Trophoblast cell (in vitro differentiated cells and primary cell): ENCODE measurements around the gene NDST4.

ENCODE experiments used
- DNase-seq, 2 donors: peaks; one replicate each; pipeline ENCODE4 v3.0.0-alpha.2; 2016
- H2AFZ ChIP-seq: 2 replicates; pipeline ENCODE4 v1.6.1; 2013; ENCODE audit warnings: low read length, moderate library complexity, mild to moderate bottlenecking; ENCODE audit not compliant: insufficient read depth, poor library complexity
- H2AK5ac ChIP-seq: 2 replicates; pipeline ENCODE4 v1.6.1; 2013; ENCODE audit warnings: mild to moderate bottlenecking, low read length
- H2BK120ac ChIP-seq: 2 replicates; pipeline ENCODE4 v1.6.1; 2013; ENCODE audit warnings: low read length, mild to moderate bottlenecking, moderate library complexity; ENCODE audit not compliant: insufficient read depth, poor library complexity
- H2BK12ac ChIP-seq: 2 replicates; pipeline ENCODE4 v1.6.1; 2013; ENCODE audit warnings: mild to moderate bottlenecking, low read length, moderate library complexity
- H2BK5ac ChIP-seq: 2 replicates; pipeline ENCODE4 v1.6.1; 2013; ENCODE audit warnings: low read length, low read depth, moderate library complexity, mild to moderate bottlenecking; ENCODE audit not compliant: poor library complexity
- H3K14ac ChIP-seq: 2 replicates; pipeline ENCODE4 v1.6.1; 2013; ENCODE audit warnings: mild to moderate bottlenecking, low read length
- H3K18ac ChIP-seq: 2 replicates; pipeline ENCODE4 v1.6.1; 2013; ENCODE audit warnings: mild to moderate bottlenecking, low read length
- H3K23ac ChIP-seq: 2 replicates; pipeline ENCODE4 v1.6.1; 2013; ENCODE audit warnings: low read length
- H3K27ac ChIP-seq: 2 replicates; pipeline ENCODE4 v1.5.1; 2013; ENCODE audit warnings: low read depth, mild to moderate bottlenecking, inconsistent platforms, low read length, moderate library complexity
- H3K27me3 ChIP-seq: 2 replicates; pipeline ENCODE4 v1.6.1; 2013; ENCODE audit warnings: inconsistent platforms, mild to moderate bottlenecking, low read length, moderate library complexity; ENCODE audit not compliant: insufficient read depth
- H3K36me3 ChIP-seq, 2 experiments: 1 replicate in 1 of 2; 2 replicates in 1 of 2; pipeline ENCODE4 v1.6.1; 2013; ENCODE audit warnings: low read length in 2 of 2, mild to moderate bottlenecking in 2 of 2, moderate library complexity in 1 of 2; ENCODE audit not compliant: insufficient read depth in 2 of 2, control insufficient read depth in 1 of 2
- H3K4ac ChIP-seq: 2 replicates; pipeline ENCODE4 v1.6.1; 2013; ENCODE audit warnings: low read depth, mild to moderate bottlenecking, low read length, moderate library complexity
- H3K4me1 ChIP-seq, 2 experiments: 1 replicate in 1 of 2; 2 replicates in 1 of 2; pipeline ENCODE4 v1.6.1; 2013; ENCODE audit warnings: low read length in 2 of 2, mild to moderate bottlenecking in 2 of 2, moderate library complexity in 1 of 2; ENCODE audit not compliant: insufficient read depth in 2 of 2, control insufficient read depth in 1 of 2
- H3K4me2 ChIP-seq: 2 replicates; pipeline ENCODE4 v1.6.1; 2013; ENCODE audit warnings: inconsistent platforms, mild to moderate bottlenecking, low read length, moderate library complexity
- H3K4me3 ChIP-seq: 2 replicates; pipeline ENCODE4 v1.5.1; 2013; ENCODE audit warnings: mild to moderate bottlenecking, low read depth, low read length, inconsistent platforms
- H3K79me1 ChIP-seq: one replicate; pipeline ENCODE4 v1.6.1; 2013; ENCODE audit warnings: low read length
- H3K79me2 ChIP-seq: 2 replicates; pipeline ENCODE4 v1.6.1; 2013; ENCODE audit warnings: low read length, mild to moderate bottlenecking; ENCODE audit not compliant: control insufficient read depth, insufficient read depth, poor library complexity
- H3K9ac ChIP-seq: 2 replicates; pipeline ENCODE4 v1.6.1; 2013; ENCODE audit warnings: mild to moderate bottlenecking, low read length
- H3K9me3 ChIP-seq: 2 replicates; pipeline ENCODE4 v1.6.1; 2013; ENCODE audit warnings: low read depth, mild to moderate bottlenecking, control low read depth, inconsistent platforms, low read length; ENCODE audit not compliant: insufficient read depth
- H4K12ac ChIP-seq: 2 replicates; pipeline ENCODE4 v1.6.1; 2013; ENCODE audit warnings: low read depth, mild to moderate bottlenecking, low read length, moderate library complexity
- H4K8ac ChIP-seq: 2 replicates; pipeline ENCODE4 v1.6.1; 2013; ENCODE audit warnings: low read depth, mild to moderate bottlenecking, low read length, moderate library complexity
- H4K91ac ChIP-seq: one replicate; pipeline ENCODE4 v1.6.1; 2013; ENCODE audit warnings: low read depth, mild to moderate bottlenecking, low read length, moderate library complexity
- WGBS: extraction: QIAGEN DNeasy Blood & Tissue Kit; methylation state at CpG from one replicate; pipeline ENCODE4 v1.1.7; 2013; ENCODE audit warnings: missing lambda C conversion rate; ENCODE audit not compliant: insufficient read length, insufficient coverage; ENCODE audit errors: extremely low coverage; 5-methylcytosine and 5-hydroxymethylcytosine counted together

The NDST4 gene

DNA sequence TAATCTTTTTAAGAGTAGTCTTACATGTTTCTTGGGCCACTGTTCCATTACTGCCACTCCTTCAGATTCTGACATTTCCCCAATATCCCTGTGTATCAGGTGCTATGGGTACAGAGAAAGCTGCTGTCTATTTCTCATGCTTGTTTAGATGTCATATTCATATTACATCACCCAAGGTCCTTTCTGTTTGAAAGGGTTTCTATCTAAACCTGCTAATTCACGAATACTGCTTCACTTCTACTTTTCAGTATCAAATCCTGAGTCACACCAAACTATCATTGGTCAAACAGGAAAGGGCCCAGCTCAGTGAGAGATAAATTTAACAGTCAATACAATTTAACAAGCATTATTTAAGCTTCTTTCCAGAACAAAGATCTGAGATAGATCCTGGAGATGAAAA, 273.4 kb downstream of the NDST4 start:
- no peak overlapping the region for H3K4ac ChIP-seq
- H2BK5ac ChIP-seq: no peak overlapping the region
- H3K27ac ChIP-seq: no peak overlapping the region
- no peaks in the 10 kb centered on the region for H3K27me3 ChIP-seq
- H3K4me3 ChIP-seq: no peak overlapping the region
- no peaks in the 10 kb centered on the region for H3K4me1 ChIP-seq
- no peak overlapping the region for H3K14ac ChIP-seq
- no peaks in the 10 kb centered on the region for H3K79me2 ChIP-seq
- no peak overlapping the region for H4K8ac ChIP-seq
- H2BK12ac ChIP-seq: no peak overlapping the region
- no peak overlapping the region for H2BK120ac ChIP-seq
- H2AK5ac ChIP-seq: no peak overlapping the region
- no peak overlapping the region for H3K9ac ChIP-seq
- no peak overlapping the region for H4K91ac ChIP-seq
- no CpG with 5 or more reads among the region's 1 CpG for WGBS
- H3K9me3 ChIP-seq: no peaks in the 10 kb centered on the region
- no peak for DNase-seq
- no peak overlapping the region for H2AFZ ChIP-seq
- no peaks in the 10 kb centered on the region for H3K79me1 ChIP-seq
- no peaks in the 10 kb centered on the region for H3K36me3 ChIP-seq
- H3K23ac ChIP-seq: no peak overlapping the region
- no peak overlapping the region for H3K4me2 ChIP-seq
- H4K12ac ChIP-seq: no peak overlapping the region
- H3K18ac ChIP-seq: no peak overlapping the region

DNA sequence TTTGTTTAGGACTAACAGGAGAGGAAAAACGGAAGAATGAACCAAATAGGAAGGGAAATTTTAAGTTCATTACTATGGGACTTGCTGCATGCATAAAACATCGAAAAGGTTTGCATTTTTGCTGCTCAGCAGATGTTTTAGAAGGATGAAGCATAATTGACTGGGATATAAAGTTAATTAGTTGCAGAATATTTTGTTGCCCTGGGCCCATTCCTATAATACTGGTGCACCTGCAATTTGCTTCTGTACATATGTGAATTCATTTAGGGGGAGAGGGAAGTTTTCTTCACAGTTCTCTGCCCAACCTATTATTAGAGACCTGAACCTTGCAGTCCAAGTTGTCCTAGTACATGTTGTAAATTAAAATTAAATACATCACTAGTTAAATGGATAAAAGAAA, 282.8 kb downstream of the NDST4 start:
- Histone ChIP-seq H3K27ac (no peak overlapping the region), H3K4ac (no peak overlapping the region), H3K79me1 (no peaks in the 10 kb centered on the region), H2BK120ac (no peak overlapping the region), H3K79me2 (no peaks in the 10 kb centered on the region), H2BK5ac (no peak overlapping the region), H3K14ac (no peak overlapping the region), H3K23ac (no peak overlapping the region), H4K91ac (no peak overlapping the region), H2AK5ac (no peak overlapping the region), H3K4me2 (no peak overlapping the region), H3K9me3 (no peaks in the 10 kb centered on the region), H3K18ac (no peak overlapping the region), H3K36me3 (no peaks in the 10 kb centered on the region), H4K12ac (no peak overlapping the region), H3K4me3 (no peak overlapping the region), H2AFZ (no peak overlapping the region), H3K4me1 (no peaks in the 10 kb centered on the region), H2BK12ac (no peak overlapping the region), H3K27me3 (no peaks in the 10 kb centered on the region), H3K9ac (no peak overlapping the region), H4K8ac (no peak overlapping the region)
- DNase-seq: no peak
- no CpG with 5 or more reads among the region's 2 CpGs for WGBS

DNA sequence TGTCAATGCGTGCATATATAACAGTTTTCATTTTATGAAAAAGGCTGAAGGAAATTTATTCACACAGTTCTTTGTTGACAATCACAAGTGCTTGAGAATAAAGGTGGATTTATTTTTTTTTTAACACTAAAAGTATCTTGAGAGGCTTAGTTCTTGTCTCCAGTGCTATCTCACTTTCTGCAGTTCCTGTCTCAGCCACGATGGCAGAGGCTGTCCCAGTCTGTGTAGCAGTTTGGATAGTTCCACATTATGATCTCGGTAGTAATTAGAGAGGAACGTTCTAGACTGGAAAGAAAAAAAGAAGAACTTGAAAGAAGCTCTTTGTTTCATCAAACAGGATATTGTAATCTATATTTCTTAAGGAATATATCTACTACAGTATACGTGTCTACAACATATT, 285.8 kb downstream of the NDST4 start:
- H3K9ac ChIP-seq: no peak overlapping the region
- no peak overlapping the region for H3K4me3 ChIP-seq
- H4K12ac ChIP-seq: no peak overlapping the region
- H3K14ac ChIP-seq: no peak overlapping the region
- H4K91ac ChIP-seq: no peak overlapping the region
- no peaks in the 10 kb centered on the region for H3K9me3 ChIP-seq
- no peak overlapping the region for H2AFZ ChIP-seq
- WGBS: no CpG with 5 or more reads among the region's 5 CpGs
- H3K27ac ChIP-seq: no peak overlapping the region
- no peaks in the 10 kb centered on the region for H3K4me1 ChIP-seq
- no peak overlapping the region for H3K4me2 ChIP-seq
- no peak overlapping the region for H3K4ac ChIP-seq
- H4K8ac ChIP-seq: no peak overlapping the region
- H2BK120ac ChIP-seq: no peak overlapping the region
- no peak overlapping the region for H2AK5ac ChIP-seq
- H3K36me3 ChIP-seq: no peaks in the 10 kb centered on the region
- H3K18ac ChIP-seq: no peak overlapping the region
- H3K23ac ChIP-seq: no peak overlapping the region
- no peak overlapping the region for H2BK12ac ChIP-seq
- no peak overlapping the region for H2BK5ac ChIP-seq
- no peaks in the 10 kb centered on the region for H3K79me2 ChIP-seq
- DNase-seq: no peak
- H3K27me3 ChIP-seq: no peaks in the 10 kb centered on the region
- H3K79me1 ChIP-seq: no peaks in the 10 kb centered on the region

DNA sequence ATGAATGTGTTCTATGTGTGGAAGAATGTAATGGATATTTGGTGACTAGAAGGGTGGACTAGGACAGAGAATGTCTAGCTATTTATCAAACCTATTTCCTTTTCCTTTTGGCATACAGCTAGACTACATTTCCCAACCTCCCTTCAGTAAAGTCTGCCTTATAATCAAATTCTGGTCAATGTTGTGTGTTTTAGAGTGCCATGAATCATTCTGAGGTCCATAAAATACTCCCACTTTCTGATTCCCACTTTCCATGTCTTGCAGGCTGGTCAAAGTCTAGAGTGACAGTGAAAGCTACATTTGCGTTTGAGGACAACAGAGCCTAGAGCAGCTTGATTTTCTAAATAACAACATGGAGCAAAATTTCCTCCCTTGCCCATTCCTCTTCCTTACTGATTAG, 297.7 kb downstream of the NDST4 start:
- Histone ChIP-seq H3K23ac (no peak overlapping the region), H4K91ac (no peak overlapping the region), H3K9me3 (no peaks in the 10 kb centered on the region), H3K4ac (no peak overlapping the region), H3K18ac (no peak overlapping the region), H3K4me3 (no peak overlapping the region), H4K12ac (no peak overlapping the region), H3K9ac (no peak overlapping the region), H3K79me2 (no peaks in the 10 kb centered on the region), H2AFZ (no peak overlapping the region), H2BK12ac (no peak overlapping the region), H3K14ac (no peak overlapping the region), H3K27ac (no peak overlapping the region), H2BK5ac (no peak overlapping the region), H2AK5ac (no peak overlapping the region), H3K4me1 (no peaks in the 10 kb centered on the region), H3K36me3 (no peaks in the 10 kb centered on the region), H3K79me1 (no peaks in the 10 kb centered on the region), H3K4me2 (no peak overlapping the region), H4K8ac (no peak overlapping the region), H2BK120ac (no peak overlapping the region), H3K27me3 (no peaks in the 10 kb centered on the region)
- no CpG with 5 or more reads among the region's 1 CpG for WGBS
- DNase-seq: no peak
